B cell (primary cell): ENCODE measurements around the gene IQSEC3. TPM values are rescaled to one million over a fixed set of nuclear protein-coding genes. Genes with fewer than 3 reads are reported as not detected.
"Not testable (repeated sequence)": the region's sequence is repeated elsewhere in the genome, so short reads cannot be mapped to it uniquely, and the experiment has no call there.

Experiments used
- ATAC-seq: fragments of 200-7000 bp; cut with Tn5 transposase; one replicate; pipeline ENCODE4 v1.10.0; 2021; ENCODE audit warnings: low read depth, mild to moderate bottlenecking, moderate number of reproducible peaks, moderate library complexity
- CTCF ChIA-PET: fragments of 350-600 bp; sonication (Branson Sonifier 250); formaldehyde crosslinking; loops from one replicate; lab custom pipeline; 2021; ENCODE audit warnings: antibody characterized with exemption, inconsistent platforms; lab: Charles Lee
- POLR2A ChIA-PET: fragments of 350-600 bp; sonication (Branson Sonifier 250); formaldehyde crosslinking; loops from one replicate; lab custom pipeline; 2021; ENCODE audit warnings: antibody characterized with exemption; lab: Charles Lee
- DNase-seq: peaks from one replicate; pipeline ENCODE4 v3.0.0; 2013
- H2AFZ ChIP-seq: 2 replicates; pipeline ENCODE4 v1.6.1; 2012; ENCODE audit warnings: mild to moderate bottlenecking, low read depth, low read length; ENCODE audit not compliant: insufficient read depth, poor library complexity, severe bottlenecking
- H3K27ac ChIP-seq, 2 donors: 1 replicate in 1 of 2; 2 replicates in 1 of 2; pipeline ENCODE4 v1.5.1; 2012 to 2013; ENCODE audit warnings: low read length in 2 of 2, mild to moderate bottlenecking in 2 of 2, moderate library complexity in 1 of 2
- H3K27me3 ChIP-seq, 4 experiments: fragments of 200-600 bp in 1 of 4; sonication (generic) in 1 of 4; replicated peaks in 1 of 4; 1 replicate in 2 of 4; 2 replicates in 2 of 4; pipeline versions ENCODE4 v1.6.1 to v1.7.0; 2013 to 2016; ENCODE audit warnings: low read length in 3 of 4, mild to moderate bottlenecking in 2 of 4, mixed read lengths in 1 of 4, moderate library complexity in 1 of 4; ENCODE audit not compliant: insufficient read depth in 4 of 4, control insufficient read depth in 3 of 4; ENCODE audit errors: control extremely low read depth in 1 of 4
- H3K36me3 ChIP-seq, 2 experiments: replicated peaks in 1 of 2; 1 replicate in 1 of 2; 2 replicates in 1 of 2; pipeline versions ENCODE4 v1.6.1 to v1.7.1; 2013; ENCODE audit warnings: low read length in 1 of 2; ENCODE audit not compliant: insufficient read depth in 2 of 2, control insufficient read depth in 1 of 2; ENCODE audit errors: control extremely low read depth in 1 of 2, extremely low read depth in 1 of 2
- H3K4me1 ChIP-seq, 2 donors: fragments of 200-600 bp in 1 of 2; sonication (generic) in 1 of 2; 1 replicate in 1 of 2; 2 replicates in 1 of 2; pipeline versions ENCODE4 v1.5.1 to v1.6.1; 2013 to 2017; ENCODE audit warnings: low read length in 2 of 2; ENCODE audit not compliant: control insufficient read depth in 2 of 2, insufficient read depth in 2 of 2
- H3K4me2 ChIP-seq: replicated peaks from 2 replicates; pipeline ENCODE3; 2012; ENCODE audit warnings: mild to moderate bottlenecking, low read depth, low read length; ENCODE audit not compliant: poor library complexity, severe bottlenecking
- H3K4me3 ChIP-seq, 5 experiments: fragments of 200-600 bp in 1 of 5; sonication (generic) in 1 of 5; 1 replicate in 3 of 5; 2 replicates in 2 of 5; pipeline versions ENCODE4 v1.5.1 to v1.7.0; 2011 to 2016; ENCODE audit warnings: low read length in 4 of 5, mild to moderate bottlenecking in 4 of 5, low read depth in 2 of 5, control low read depth in 1 of 5, moderate library complexity in 1 of 5; ENCODE audit not compliant: insufficient read depth in 1 of 5; ENCODE audit errors: control extremely low read depth in 1 of 5, extremely low read depth in 1 of 5
- H3K79me2 ChIP-seq: fragments of 200-600 bp; sonication (generic); one replicate; pipeline ENCODE4 v1.6.0; 2016; ENCODE audit warnings: low read length; ENCODE audit not compliant: control insufficient read depth, insufficient read depth
- H3K9ac ChIP-seq: fragments of 200-600 bp; sonication (generic); 2 replicates; pipeline ENCODE4 v1.6.1; 2017; ENCODE audit warnings: mild to moderate bottlenecking, low read length, moderate library complexity
- H3K9me3 ChIP-seq, 3 donors: one replicate each; pipeline versions ENCODE4 v1.6.1 to v1.7.1; 2013; ENCODE audit warnings: low read length in 2 of 3; ENCODE audit not compliant: control insufficient read depth in 2 of 3, insufficient read depth in 1 of 3; ENCODE audit errors: control extremely low read depth in 1 of 3
- H4K20me1 ChIP-seq: 2 replicates; pipeline ENCODE4 v1.6.0; 2012; ENCODE audit warnings: mild to moderate bottlenecking, low read length; ENCODE audit not compliant: insufficient read depth, control insufficient read depth, poor library complexity, severe bottlenecking
- H3K27ac Mint-ChIP-seq: one replicate; pipeline ENCODE4 v1.8.0; 2021; ENCODE audit warnings: mixed read lengths
- H3K27me3 Mint-ChIP-seq: one replicate; pipeline ENCODE4 v1.8.0; 2021; ENCODE audit warnings: mixed read lengths
- H3K4me1 Mint-ChIP-seq: one replicate; pipeline ENCODE4 v1.8.0; 2021; ENCODE audit warnings: mixed read lengths
- H3K4me3 Mint-ChIP-seq: one replicate; pipeline ENCODE4 v1.8.0; 2021; ENCODE audit warnings: mixed read lengths
- H3K9me3 Mint-ChIP-seq: one replicate; pipeline ENCODE4 v1.8.0; 2022; ENCODE audit warnings: mixed read lengths; ENCODE audit not compliant: insufficient read depth
- EZH2 ChIP-seq: IDR thresholded peaks from 2 replicates; pipeline ENCODE4 v1.6.1; 2012; ENCODE audit warnings: borderline replicate concordance, low read depth, mild to moderate bottlenecking, moderate library complexity, low read length; ENCODE audit not compliant: insufficient read depth, poor library complexity, severe bottlenecking
- WGBS: methylation state at CpG from one replicate; pipeline ENCODE4 v1.1.5; 2013; ENCODE audit warnings: missing lambda C conversion rate; ENCODE audit not compliant: insufficient coverage; 5-methylcytosine and 5-hydroxymethylcytosine counted together
- intact Hi-C: fragments of 100-400 bp; cut with micrococcal nuclease; formaldehyde crosslinking; loops from one replicate; pipeline ENCODE4 v1.10.0; 2022
- polyA plus RNA-seq: library from polyadenylated mRNA; depleted of rRNA; stranded (reverse); fragments of >200 nt; gene quantifications from 2 replicates; pipeline ENCODE4 v1.2.3, GENCODE V29; 2012
- total RNA-seq, 2 donors: library from RNA; stranded (reverse); fragments of 120-200 nt in 1 of 2; gene quantifications; 1 replicate in 1 of 2; 2 replicates in 1 of 2; pipeline versions ENCODE4 v1.2.3 to v1.2.4, GENCODE V29; 2013 to 2022
- TF ChIP-seq, protein P1 (sequence below): fragments of 200-600 bp; IDR thresholded peaks from one replicate; pipeline ENCODE4 v1.8.0; 2022; ENCODE audit warnings: antibody characterized with exemption, mild to moderate bottlenecking

The IQSEC3 gene
- total and polyA plus RNA-seq, 2 donors (not counting 1 experiment from before 2014, with no cell fraction given): 0.01 to 1.8 TPM

DNA sequence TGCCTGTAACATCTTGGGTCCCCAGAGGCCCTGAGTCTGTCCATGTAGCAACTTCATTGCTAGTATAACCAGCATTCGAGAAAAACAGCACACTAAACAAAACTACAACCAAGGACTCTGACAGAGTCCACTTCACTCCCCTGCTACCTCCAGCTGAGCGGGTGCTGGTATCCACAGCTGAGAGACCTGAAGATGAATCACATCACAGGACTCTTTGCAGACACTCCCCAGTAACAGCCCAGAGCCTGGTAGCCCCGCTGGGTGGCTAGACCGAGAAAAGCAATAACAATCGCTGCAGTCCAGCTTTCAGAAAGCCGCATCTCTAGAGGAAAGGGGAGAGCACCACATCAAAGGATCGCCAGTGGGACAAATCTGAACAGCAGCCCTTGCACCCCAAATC is 9.0 kb upstream of the IQSEC3 start:
- DNase-seq (no peak), ATAC-seq (no peak)
- H3K4me1 Mint-ChIP-seq: no peaks in the 10 kb centered on the region
- Histone ChIP-seq H3K4me2 (no peak overlapping the region), H3K9ac (no peak overlapping the region), H2AFZ (no peak overlapping the region), H3K79me2 (no peaks in the 10 kb centered on the region), H3K27me3 (peaks cover 0 to 47% (median 41%) of the 10 kb centered on the region in 4 experiments), H4K20me1 (no peaks in the 10 kb centered on the region), H3K4me1 (no peaks in the 10 kb centered on the region), H3K4me3 (no peak overlapping the region), H3K36me3 (no peaks in the 10 kb centered on the region), H3K27ac (no peak overlapping the region), H3K9me3 (peaks cover 0 to 16% (median 11%) of the 10 kb centered on the region in 3 donors)
- peaks cover 88% of the 10 kb centered on the region for H3K27me3 Mint-ChIP-seq
- CTCF ChIA-PET: no interaction called here
- TF ChIP-seq, protein P1, sequence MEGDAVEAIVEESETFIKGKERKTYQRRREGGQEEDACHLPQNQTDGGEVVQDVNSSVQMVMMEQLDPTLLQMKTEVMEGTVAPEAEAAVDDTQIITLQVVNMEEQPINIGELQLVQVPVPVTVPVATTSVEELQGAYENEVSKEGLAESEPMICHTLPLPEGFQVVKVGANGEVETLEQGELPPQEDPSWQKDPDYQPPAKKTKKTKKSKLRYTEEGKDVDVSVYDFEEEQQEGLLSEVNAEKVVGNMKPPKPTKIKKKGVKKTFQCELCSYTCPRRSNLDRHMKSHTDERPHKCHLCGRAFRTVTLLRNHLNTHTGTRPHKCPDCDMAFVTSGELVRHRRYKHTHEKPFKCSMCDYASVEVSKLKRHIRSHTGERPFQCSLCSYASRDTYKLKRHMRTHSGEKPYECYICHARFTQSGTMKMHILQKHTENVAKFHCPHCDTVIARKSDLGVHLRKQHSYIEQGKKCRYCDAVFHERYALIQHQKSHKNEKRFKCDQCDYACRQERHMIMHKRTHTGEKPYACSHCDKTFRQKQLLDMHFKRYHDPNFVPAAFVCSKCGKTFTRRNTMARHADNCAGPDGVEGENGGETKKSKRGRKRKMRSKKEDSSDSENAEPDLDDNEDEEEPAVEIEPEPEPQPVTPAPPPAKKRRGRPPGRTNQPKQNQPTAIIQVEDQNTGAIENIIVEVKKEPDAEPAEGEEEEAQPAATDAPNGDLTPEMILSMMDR: no peak
- TF ChIP-seq EZH2: no peak
- 72% methylated on average over 6 of the region's 7 CpGs for WGBS
- intact Hi-C loops: no loop called here
- H3K4me3 Mint-ChIP-seq: no peak overlapping the region
- H3K9me3 Mint-ChIP-seq: peaks cover 26% of the 10 kb centered on the region
- H3K27ac Mint-ChIP-seq: no peak overlapping the region
- POLR2A ChIA-PET: no interaction called here

DNA sequence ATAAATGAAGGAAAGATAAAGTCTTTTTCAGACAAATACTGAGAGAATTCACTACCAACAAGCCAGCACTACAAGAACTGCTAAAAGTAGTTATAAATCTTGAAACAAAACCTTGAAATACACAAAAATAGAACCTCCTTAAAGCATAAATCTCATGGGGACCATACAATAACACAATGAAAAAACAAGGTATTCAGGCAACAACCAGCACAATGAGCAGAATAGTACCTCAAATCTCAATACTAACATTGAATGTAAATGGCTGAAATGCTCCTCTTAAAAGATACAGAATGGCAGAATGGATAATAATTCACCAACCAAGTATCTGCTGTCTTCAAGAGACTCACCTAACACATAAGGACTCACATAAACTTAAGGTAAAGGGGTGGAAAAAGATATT is 7.7 kb upstream of the IQSEC3 start:
- Histone ChIP-seq H3K4me3 (no peak overlapping the region), H3K9me3 (peaks cover 0 to 16% (median 11%) of the 10 kb centered on the region in 3 donors), H3K9ac (no peak overlapping the region), H3K27ac (no peak overlapping the region), H3K27me3 (peaks cover 0 to 40% (median 36%) of the 10 kb centered on the region in 4 experiments), H2AFZ (no peak overlapping the region), H3K4me1 (no peaks in the 10 kb centered on the region), H3K4me2 (no peak overlapping the region), H3K36me3 (no peaks in the 10 kb centered on the region), H4K20me1 (no peaks in the 10 kb centered on the region), H3K79me2 (no peaks in the 10 kb centered on the region)
- H3K27ac Mint-ChIP-seq: no peak overlapping the region
- H3K4me1 Mint-ChIP-seq: no peaks in the 10 kb centered on the region
- no peak for TF ChIP-seq EZH2
- TF ChIP-seq, protein P1: no peak
- CTCF ChIA-PET: no interaction called here
- intact Hi-C loops: no loop called here
- H3K27me3 Mint-ChIP-seq: peaks cover 84% of the 10 kb centered on the region
- no peak for ATAC-seq
- no peak for DNase-seq
- H3K4me3 Mint-ChIP-seq: no peak overlapping the region
- POLR2A ChIA-PET: no interaction called here
- H3K9me3 Mint-ChIP-seq: peaks cover 26% of the 10 kb centered on the region

DNA sequence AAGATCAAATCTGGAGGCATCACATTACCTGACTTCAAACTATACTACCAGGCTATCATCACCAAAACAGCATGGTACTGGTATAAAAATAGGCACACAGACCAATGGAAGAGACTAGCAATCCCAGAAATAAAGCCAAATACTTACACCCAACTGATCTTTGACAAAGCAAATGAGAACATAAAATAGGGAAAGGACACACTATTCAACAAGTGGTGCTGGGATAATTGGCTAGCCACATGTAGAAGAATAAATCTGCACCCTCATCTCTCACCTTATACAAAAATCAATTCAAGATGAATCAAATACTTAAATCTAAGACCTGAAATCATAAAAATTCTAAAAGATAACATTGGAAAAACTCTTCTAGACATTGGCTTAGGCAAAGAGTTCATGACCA is 4.7 kb upstream of the IQSEC3 start:
- Histone ChIP-seq H3K27me3 (peaks cover 0 to 24% (median 18%) of the 10 kb centered on the region in 4 experiments), H3K9me3 (peaks cover 0 to 16% (median 10%) of the 10 kb centered on the region in 3 donors)
- CTCF ChIA-PET, ATAC-seq, H3K79me2 ChIP-seq, H3K27ac ChIP-seq, POLR2A ChIA-PET, DNase-seq, H4K20me1 ChIP-seq, H3K36me3 ChIP-seq, H3K27ac Mint-ChIP-seq, H3K9ac ChIP-seq, H3K4me3 Mint-ChIP-seq, intact Hi-C loops, H3K4me1 Mint-ChIP-seq, H3K4me3 ChIP-seq, H3K4me1 ChIP-seq, H2AFZ ChIP-seq, H3K4me2 ChIP-seq: not testable (repeated sequence)
- Mint-ChIP-seq H3K27me3 (peaks cover 71% of the 10 kb centered on the region), H3K9me3 (peaks cover 26% of the 10 kb centered on the region)
